Measurements from ENCODE around the gene TPM1. TPM values are rescaled to one million over a fixed set of nuclear protein-coding genes. Genes with fewer than 3 reads are reported as not detected.

TPM1 gene
- polyA plus RNA-seq (2012; rRNA removed): 1,371 and 1,764 TPM in 2 replicates
- 1,590 and 2,049 TPM in 2 replicates for polyA plus RNA-seq (2012; cell fraction: cytosol; rRNA removed)
- 2,523 and 2,991 TPM in 2 replicates for polyA plus RNA-seq (2012; cell fraction: nucleus; rRNA removed)

- TF ChIP-seq TEAD4 (IDR thresholded peaks at IDR 0.05; ENCODE audit: borderline replicate concordance, insufficient read depth) (0 out of 2 replicates have a peak, but pooled peaks have one; percentile 60), MAX (IDR thresholded peaks at IDR 0.05; ENCODE audit: low read depth) (peak; percentile 35), TAF1 (IDR thresholded peaks at IDR 0.05; ENCODE audit: borderline replicate concordance, low read depth, low read length) (peak; percentile 93), RFX5 (IDR thresholded peaks at IDR 0.05; ENCODE audit: low read length) (no peak), IRF3 (IDR thresholded peaks at IDR 0.05; ENCODE audit: low read depth, low read length) (no peak), MEF2A (IDR thresholded peaks at IDR 0.05; ENCODE audit: borderline replicate concordance, low read depth) (0 out of 2 replicates have a peak, but pooled peaks have one; percentile 50), MXI1 (IDR thresholded peaks at IDR 0.05; ENCODE audit: low read depth, low read length) (peak; percentile 49; the same call in 1 of the 2 replicates), FOXM1 (IDR thresholded peaks at IDR 0.05; ENCODE audit: low read depth) (peak; percentile 26; the same call in 1 of the 2 replicates), SIN3A (IDR thresholded peaks at IDR 0.05; ENCODE audit: borderline replicate concordance, low read depth, low read length) (peak; percentile 79; the same call in 1 of the 2 replicates), RAD21 (IDR thresholded peaks at IDR 0.05; ENCODE audit: low read length) (peak; percentile 12; the same call in 1 of the 2 replicates), POLR2AphosphoS5 (IDR thresholded peaks at IDR 0.05; ENCODE audit: low read depth, low read length) (peak; percentile 97), JUND (IDR thresholded peaks at IDR 0.05) (0 out of 2 replicates have a peak, but pooled peaks have one; percentile 8), EP300 (IDR thresholded peaks at IDR 0.05; ENCODE audit: borderline replicate concordance in 1 of 2, low read depth in 1 of 2, low read length in 1 of 2) (peak in 1 of 2 experiments; percentile 8; a peak in 1 of 4 replicates)
- TF ChIP-seq, protein P1, sequence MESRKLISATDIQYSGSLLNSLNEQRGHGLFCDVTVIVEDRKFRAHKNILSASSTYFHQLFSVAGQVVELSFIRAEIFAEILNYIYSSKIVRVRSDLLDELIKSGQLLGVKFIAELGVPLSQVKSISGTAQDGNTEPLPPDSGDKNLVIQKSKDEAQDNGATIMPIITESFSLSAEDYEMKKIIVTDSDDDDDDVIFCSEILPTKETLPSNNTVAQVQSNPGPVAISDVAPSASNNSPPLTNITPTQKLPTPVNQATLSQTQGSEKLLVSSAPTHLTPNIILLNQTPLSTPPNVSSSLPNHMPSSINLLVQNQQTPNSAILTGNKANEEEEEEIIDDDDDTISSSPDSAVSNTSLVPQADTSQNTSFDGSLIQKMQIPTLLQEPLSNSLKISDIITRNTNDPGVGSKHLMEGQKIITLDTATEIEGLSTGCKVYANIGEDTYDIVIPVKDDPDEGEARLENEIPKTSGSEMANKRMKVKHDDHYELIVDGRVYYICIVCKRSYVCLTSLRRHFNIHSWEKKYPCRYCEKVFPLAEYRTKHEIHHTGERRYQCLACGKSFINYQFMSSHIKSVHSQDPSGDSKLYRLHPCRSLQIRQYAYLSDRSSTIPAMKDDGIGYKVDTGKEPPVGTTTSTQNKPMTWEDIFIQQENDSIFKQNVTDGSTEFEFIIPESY (IDR thresholded peaks at IDR 0.05; ENCODE audit: borderline replicate concordance, low read depth): no peak; the same call in 1 of the 2 replicates
- TF ChIP-seq, protein P2, sequence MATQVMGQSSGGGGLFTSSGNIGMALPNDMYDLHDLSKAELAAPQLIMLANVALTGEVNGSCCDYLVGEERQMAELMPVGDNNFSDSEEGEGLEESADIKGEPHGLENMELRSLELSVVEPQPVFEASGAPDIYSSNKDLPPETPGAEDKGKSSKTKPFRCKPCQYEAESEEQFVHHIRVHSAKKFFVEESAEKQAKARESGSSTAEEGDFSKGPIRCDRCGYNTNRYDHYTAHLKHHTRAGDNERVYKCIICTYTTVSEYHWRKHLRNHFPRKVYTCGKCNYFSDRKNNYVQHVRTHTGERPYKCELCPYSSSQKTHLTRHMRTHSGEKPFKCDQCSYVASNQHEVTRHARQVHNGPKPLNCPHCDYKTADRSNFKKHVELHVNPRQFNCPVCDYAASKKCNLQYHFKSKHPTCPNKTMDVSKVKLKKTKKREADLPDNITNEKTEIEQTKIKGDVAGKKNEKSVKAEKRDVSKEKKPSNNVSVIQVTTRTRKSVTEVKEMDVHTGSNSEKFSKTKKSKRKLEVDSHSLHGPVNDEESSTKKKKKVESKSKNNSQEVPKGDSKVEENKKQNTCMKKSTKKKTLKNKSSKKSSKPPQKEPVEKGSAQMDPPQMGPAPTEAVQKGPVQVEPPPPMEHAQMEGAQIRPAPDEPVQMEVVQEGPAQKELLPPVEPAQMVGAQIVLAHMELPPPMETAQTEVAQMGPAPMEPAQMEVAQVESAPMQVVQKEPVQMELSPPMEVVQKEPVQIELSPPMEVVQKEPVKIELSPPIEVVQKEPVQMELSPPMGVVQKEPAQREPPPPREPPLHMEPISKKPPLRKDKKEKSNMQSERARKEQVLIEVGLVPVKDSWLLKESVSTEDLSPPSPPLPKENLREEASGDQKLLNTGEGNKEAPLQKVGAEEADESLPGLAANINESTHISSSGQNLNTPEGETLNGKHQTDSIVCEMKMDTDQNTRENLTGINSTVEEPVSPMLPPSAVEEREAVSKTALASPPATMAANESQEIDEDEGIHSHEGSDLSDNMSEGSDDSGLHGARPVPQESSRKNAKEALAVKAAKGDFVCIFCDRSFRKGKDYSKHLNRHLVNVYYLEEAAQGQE (IDR thresholded peaks at IDR 0.05; ENCODE audit: low read depth, low read length): peak; percentile 52
- TF ChIP-seq, protein P3, sequence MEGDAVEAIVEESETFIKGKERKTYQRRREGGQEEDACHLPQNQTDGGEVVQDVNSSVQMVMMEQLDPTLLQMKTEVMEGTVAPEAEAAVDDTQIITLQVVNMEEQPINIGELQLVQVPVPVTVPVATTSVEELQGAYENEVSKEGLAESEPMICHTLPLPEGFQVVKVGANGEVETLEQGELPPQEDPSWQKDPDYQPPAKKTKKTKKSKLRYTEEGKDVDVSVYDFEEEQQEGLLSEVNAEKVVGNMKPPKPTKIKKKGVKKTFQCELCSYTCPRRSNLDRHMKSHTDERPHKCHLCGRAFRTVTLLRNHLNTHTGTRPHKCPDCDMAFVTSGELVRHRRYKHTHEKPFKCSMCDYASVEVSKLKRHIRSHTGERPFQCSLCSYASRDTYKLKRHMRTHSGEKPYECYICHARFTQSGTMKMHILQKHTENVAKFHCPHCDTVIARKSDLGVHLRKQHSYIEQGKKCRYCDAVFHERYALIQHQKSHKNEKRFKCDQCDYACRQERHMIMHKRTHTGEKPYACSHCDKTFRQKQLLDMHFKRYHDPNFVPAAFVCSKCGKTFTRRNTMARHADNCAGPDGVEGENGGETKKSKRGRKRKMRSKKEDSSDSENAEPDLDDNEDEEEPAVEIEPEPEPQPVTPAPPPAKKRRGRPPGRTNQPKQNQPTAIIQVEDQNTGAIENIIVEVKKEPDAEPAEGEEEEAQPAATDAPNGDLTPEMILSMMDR (IDR thresholded peaks at IDR 0.05): peak; percentile 26; the same call in 1 of the 2 replicates
- TF ChIP-seq, protein P4, sequence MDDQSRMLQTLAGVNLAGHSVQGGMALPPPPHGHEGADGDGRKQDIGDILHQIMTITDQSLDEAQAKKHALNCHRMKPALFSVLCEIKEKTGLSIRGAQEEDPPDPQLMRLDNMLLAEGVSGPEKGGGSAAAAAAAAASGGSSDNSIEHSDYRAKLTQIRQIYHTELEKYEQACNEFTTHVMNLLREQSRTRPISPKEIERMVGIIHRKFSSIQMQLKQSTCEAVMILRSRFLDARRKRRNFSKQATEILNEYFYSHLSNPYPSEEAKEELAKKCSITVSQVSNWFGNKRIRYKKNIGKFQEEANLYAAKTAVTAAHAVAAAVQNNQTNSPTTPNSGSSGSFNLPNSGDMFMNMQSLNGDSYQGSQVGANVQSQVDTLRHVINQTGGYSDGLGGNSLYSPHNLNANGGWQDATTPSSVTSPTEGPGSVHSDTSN (IDR thresholded peaks at IDR 0.05): no peak
- ChIA-PET POLR2A (interaction anchor here (0.9 kb wide), 1 partner anchor 47 kb away, joined by 3 read pairs; no protein-coding TSS in a partner anchor), CTCF (interaction anchor here (1.0 to 13.6 kb wide), 3 partner anchors 48 to 259 kb away, joined by 3 to 315 read pairs (median 4); no protein-coding TSS in a partner anchor)
- WGBS (ENCODE audit: low lambda C conversion rate): 2% methylated on average over 35 of the region's 84 CpGs
- H3K4me2 ChIP-seq: peak within 1 kb of the TSS; percentile 95
- peaks cover 6 to 25% of the 10 kb centered on the region in 2 experiments; a peak in 2 of 4 replicates for H3K4me1 ChIP-seq (ENCODE audit: control insufficient read depth in 1 of 2, insufficient read depth in 2 of 2, low read depth in 1 of 2, low read length in 1 of 2)
- no peaks in the 10 kb centered on the region for H3K9me3 ChIP-seq
- H3K9me2 ChIP-seq: no peaks in the 10 kb centered on the region
- peaks cover 34 to 44% of the 10 kb centered on the region in 2 experiments for H3K36me3 ChIP-seq (replicated peaks in 1 of 2; ENCODE audit: control insufficient read depth in 1 of 2, insufficient read depth in 2 of 2, low read length in 1 of 2)
- peaks cover 51% of the 10 kb centered on the region for H3F3A ChIP-seq (replicated peaks; ENCODE audit: insufficient read depth)
- no peaks in the 10 kb centered on the region for H3K27me3 ChIP-seq (ENCODE audit: insufficient read depth)
- peak within 1 kb of the TSS; percentile 99 for H3K9ac ChIP-seq
- H3K4me3 ChIP-seq (ENCODE audit: low read depth in 2 of 2, low read length in 1 of 2): peak within 1 kb of the TSS; percentile 64 to 83
- peak; percentile 83 for DNase-seq
- H2AFZ ChIP-seq (ENCODE audit: low read depth): no peak within 1 kb of the TSS
- peaks cover 44% of the 10 kb centered on the region for H4K20me1 ChIP-seq (ENCODE audit: insufficient read depth)
- peaks cover 60% of the 10 kb centered on the region for H3K79me2 ChIP-seq (ENCODE audit: insufficient read depth)
- H3K27ac ChIP-seq (ENCODE audit: low read depth in 2 of 2, low read length in 1 of 2): peak within 1 kb of the TSS; percentile 80 to 91
Observed at GRCh38 chr15:63041974-63042876, at the start of gene TPM1. TPM1 (plus strand) TSS chr15:63042747; CDS start chr15:63042830, 83 bp downstream.
